Endothelial cell of umbilical vein (primary cell): ENCODE measurements around the gene HMCN1.

Experiments
- EZH2 ChIP-seq: IDR thresholded peaks from 2 replicates; pipeline ENCODE4 v1.6.1; 2012; ENCODE audit warnings: borderline replicate concordance, low read depth, mild to moderate bottlenecking, moderate library complexity, low read length, inconsistent platforms; ENCODE audit not compliant: severe bottlenecking
- JUN ChIP-seq: IDR thresholded peaks from 2 replicates; pipeline ENCODE4 v1.6.1; 2011; ENCODE audit warnings: borderline replicate concordance, low read depth; ENCODE audit not compliant: insufficient read length, insufficient read depth
- MYC ChIP-seq: IDR thresholded peaks from one replicate; pipeline ENCODE4 v1.6.1; 2011; ENCODE audit warnings: mild to moderate bottlenecking, low read depth, low read length
- POLR2A ChIP-seq: IDR thresholded peaks from 2 replicates; pipeline ENCODE4 v1.6.1; 2012; ENCODE audit warnings: low read depth, mild to moderate bottlenecking, control low read depth, low read length
- POLR2AphosphoS5 ChIP-seq: IDR thresholded peaks from 2 replicates; pipeline ENCODE4 v1.6.1; 2012; ENCODE audit warnings: low read depth, mild to moderate bottlenecking, control low read depth, low read length, moderate library complexity; ENCODE audit not compliant: insufficient read depth
- TF ChIP-seq, protein P1 (sequence below), 2 donors: IDR thresholded peaks; 1 replicate in 1 of 2; 2 replicates in 1 of 2; pipeline ENCODE4 v1.5.1; 2011; ENCODE audit warnings: low read length in 2 of 2, mild to moderate bottlenecking in 2 of 2, moderate library complexity in 2 of 2, control low read depth in 1 of 2, inconsistent platforms in 1 of 2, low read depth in 1 of 2; ENCODE audit not compliant: insufficient read depth in 1 of 2; ENCODE audit errors: extremely low read depth in 1 of 2
- TF ChIP-seq, protein P2 (sequence below): IDR thresholded peaks from 2 replicates; pipeline ENCODE4 v1.6.1; 2011; ENCODE audit not compliant: insufficient read depth, insufficient read length

DNA sequence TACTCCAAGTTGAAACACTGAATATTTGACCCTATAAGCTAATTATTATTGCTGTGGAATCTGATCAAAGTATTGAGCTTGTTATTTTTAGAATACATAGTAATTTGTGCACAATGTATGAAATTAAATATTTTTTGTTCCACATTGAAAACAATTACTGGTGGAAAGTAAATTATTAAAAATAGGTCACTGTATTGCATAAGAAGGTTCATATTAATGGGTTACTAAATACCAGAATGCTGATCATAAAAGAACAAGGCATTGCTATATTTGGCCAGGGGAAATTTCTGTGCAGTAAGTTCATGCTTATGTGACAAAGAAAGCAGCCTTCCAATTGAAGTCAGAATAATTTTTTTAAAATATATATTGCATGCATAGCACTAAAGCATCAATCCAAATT is 481.4 kb downstream of the HMCN1 start:
- TF ChIP-seq POLR2A (no peak), JUN (no peak), POLR2AphosphoS5 (no peak), MYC (no peak), EZH2 (no peak)
- TF ChIP-seq, protein P1, sequence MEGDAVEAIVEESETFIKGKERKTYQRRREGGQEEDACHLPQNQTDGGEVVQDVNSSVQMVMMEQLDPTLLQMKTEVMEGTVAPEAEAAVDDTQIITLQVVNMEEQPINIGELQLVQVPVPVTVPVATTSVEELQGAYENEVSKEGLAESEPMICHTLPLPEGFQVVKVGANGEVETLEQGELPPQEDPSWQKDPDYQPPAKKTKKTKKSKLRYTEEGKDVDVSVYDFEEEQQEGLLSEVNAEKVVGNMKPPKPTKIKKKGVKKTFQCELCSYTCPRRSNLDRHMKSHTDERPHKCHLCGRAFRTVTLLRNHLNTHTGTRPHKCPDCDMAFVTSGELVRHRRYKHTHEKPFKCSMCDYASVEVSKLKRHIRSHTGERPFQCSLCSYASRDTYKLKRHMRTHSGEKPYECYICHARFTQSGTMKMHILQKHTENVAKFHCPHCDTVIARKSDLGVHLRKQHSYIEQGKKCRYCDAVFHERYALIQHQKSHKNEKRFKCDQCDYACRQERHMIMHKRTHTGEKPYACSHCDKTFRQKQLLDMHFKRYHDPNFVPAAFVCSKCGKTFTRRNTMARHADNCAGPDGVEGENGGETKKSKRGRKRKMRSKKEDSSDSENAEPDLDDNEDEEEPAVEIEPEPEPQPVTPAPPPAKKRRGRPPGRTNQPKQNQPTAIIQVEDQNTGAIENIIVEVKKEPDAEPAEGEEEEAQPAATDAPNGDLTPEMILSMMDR (IDR thresholded peaks at IDR 0.05; ENCODE audit: extremely low read depth in 1 of 2, insufficient read depth in 1 of 2, low read depth in 1 of 2, low read length in 2 of 2): no peak
- TF ChIP-seq, protein P2, sequence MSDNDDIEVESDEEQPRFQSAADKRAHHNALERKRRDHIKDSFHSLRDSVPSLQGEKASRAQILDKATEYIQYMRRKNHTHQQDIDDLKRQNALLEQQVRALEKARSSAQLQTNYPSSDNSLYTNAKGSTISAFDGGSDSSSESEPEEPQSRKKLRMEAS: no peak
